HG03442 (cell line): ENCODE results near the gene CYRIA.

Experiments used
- ATAC-seq: cut with Tn5 transposase; IDR thresholded peaks from one replicate; pipeline ENCODE4 v1.9.1; 2021; ENCODE audit warnings: mild to moderate bottlenecking, moderate library complexity; ENCODE audit not compliant: unreplicated experiment

The CYRIA gene

DNA sequence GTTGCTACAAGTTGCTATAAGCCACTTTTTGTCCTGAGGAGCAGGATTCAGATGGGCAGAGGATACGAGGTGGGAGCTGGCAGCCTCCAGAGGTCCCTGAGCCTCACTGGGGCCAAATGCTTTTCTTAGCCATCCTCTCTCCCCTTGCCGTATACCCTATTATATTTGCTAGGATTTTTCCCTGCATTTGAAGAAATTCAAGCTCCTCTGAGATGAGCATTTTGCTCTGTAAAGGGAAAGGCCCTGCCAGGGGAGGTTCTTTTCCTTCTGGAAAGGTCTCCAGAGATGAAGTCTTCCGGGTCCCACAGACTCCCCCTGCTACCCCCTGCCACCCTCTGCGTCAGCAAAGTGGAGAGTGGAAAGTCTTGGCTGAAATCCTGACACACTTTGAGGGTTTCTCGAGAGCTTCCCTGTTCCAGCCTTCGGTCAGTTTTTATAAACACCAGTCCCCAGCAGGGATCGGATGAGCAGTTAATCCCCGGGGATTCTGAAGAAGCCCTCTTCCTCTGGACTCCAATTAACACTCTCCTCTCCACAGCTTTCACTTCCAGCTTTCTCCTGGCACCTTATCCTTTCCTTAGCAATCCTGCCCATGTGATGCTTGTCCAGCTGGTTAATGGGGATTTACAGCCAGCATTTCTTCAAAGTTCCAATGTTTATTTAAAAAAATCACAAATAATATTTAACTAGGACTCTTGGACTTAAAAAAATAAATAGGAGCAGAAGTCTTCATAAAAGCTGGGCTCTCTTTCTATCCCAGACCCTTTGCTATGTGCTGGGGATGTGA, 13.1 kb downstream of the CYRIA start:
- no peak for ATAC-seq

- ATAC-seq, result no peak
Measured at GRCh38 chr2:16650287-16651249, 15.1 kb downstream of the CYRIA start.

- ATAC-seq, result peak; percentile 37
Measured at GRCh38 chr2:16649353-16650286, 16.0 kb downstream of the CYRIA start.

- no peak for ATAC-seq
Measured at GRCh38 chr2:16647992-16648617, 17.5 kb downstream of the CYRIA start.

- no peak for ATAC-seq
Measured at GRCh38 chr2:16645775-16646559, 19.7 kb downstream of the CYRIA start.

- no peak for ATAC-seq
Measured at GRCh38 chr2:16645088-16645487, 20.5 kb downstream of the CYRIA start.

DNA sequence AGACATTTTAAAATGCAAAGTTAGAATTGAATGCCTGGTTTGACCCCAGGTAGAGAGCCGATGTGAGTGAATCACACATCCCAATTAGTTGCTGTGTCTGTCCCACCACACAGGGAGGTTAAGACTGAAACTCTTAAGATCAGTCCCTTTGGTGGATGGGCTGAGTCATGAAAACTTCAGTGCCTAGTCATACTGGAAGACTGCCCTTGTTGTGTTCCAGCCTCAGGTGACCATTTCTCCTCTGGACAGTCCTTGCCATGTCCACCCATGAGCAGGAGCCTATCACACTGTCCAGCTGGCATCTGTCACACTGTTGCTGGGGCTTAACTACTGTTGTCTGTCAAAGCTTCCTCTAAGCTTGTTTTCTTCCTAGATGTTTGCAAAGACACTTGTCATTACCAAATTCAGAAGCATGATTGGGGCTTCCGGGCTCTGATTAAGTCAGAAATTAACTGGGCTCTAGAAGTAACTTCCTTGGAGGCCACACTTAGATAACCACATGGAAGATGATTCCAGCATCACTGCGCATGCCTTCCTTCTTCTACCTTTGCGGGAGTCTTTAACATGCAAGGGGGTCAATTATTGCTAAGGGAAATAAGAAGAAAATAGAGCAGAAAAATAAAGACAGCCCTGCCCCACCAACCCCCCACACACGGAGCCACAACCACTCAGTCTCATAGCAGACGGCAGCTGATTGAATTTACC, 21.3 kb downstream of the CYRIA start:
- peak; percentile 72 for ATAC-seq

GRCh38 chr2:16643099-16643498, 22.5 kb downstream of the CYRIA start:
- ATAC-seq, result no peak

DNA sequence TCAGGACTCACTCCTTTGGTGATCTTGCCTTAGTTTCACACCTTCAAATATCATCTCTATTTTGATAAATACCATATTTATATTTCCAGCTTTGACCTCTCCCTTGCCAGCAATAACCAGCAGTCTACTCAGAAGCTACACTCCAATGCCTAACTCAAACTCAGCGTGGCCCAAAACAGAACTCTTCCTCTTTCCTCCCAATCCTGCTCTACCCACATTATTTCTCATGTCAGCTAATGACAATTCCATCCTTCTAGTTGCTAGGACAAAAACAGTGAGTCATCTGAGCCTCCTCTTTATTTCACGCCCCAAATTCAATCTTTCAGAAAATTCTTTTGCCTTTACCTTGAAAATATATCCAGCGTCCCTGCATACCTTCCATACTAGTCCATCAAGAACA, 23.5 kb downstream of the CYRIA start:
- no peak for ATAC-seq

- no peak for ATAC-seq
Measured at GRCh38 chr2:16641509-16641908, 24.1 kb downstream of the CYRIA start.

DNA sequence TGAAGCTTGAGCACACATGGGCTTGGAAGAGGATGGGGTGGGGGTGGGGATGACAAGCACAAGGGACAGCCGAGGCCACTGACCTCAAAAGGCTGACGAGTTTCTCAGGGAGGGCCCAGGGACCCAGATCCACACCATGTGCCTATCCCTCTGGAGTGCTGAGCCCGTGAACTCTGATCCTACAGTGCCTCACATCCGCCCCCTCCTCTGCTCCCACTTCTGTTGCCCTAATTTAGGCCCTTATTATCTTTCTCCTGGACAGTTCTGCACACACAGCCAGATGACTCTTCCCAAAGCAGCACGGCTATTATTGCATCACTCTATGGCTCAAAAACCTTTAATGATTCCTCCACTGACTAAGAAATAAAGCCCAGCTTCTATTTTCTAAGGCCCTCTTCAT, 24.8 kb downstream of the CYRIA start:
- ATAC-seq, result no peak

DNA sequence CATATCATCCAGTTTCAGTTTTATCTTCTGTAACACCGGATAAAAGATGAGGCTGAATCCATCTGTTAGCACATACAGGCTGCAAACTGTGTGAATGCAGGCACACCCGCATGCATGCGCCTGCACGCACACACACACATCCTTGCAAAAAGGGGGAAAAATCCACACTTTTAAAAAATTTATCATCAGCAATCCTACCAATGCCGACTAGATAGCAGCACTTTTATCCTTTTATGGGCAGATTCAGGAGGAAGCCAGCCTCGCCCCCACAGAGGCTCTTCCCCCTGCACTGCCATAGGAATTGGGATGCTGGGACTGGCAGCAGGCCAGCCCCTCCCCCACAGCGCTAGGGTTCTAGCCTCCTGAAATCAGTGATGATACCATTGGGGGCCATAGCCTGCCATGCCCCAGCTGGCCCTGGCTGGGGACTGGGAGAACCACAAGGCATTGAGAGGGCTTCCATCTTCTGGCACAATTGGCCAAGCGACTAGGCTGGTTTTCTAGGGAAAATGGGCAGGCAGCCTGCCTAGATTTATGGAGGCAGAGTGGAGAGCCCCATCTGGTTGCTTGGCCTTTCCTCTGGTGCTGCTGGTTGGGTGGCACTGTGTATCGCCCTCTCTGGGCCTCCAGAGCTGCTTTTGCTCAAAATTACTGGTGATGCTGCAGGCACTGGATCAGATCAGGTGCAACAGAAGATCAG, 25.5 kb downstream of the CYRIA start:
- no peak for ATAC-seq

DNA sequence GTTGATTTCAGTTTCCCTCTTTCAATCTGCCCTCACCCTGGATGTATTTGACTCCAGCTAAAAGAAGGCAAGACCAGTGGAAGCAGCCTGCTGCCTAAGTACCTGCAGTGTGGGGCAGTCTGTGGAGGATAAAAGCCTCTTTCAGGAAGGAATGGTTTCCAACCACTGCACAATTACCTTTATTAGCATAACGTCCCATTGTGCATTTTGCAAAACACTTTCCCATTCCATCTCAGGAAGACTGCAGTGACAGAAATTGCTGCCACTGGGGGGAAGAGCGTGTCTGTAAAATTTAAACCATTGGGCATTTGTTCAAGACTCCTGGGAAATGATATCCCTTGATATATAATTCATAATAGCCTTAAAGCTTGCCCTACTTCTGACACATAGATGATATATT, 26.2 kb downstream of the CYRIA start:
- ATAC-seq, result no peak

DNA sequence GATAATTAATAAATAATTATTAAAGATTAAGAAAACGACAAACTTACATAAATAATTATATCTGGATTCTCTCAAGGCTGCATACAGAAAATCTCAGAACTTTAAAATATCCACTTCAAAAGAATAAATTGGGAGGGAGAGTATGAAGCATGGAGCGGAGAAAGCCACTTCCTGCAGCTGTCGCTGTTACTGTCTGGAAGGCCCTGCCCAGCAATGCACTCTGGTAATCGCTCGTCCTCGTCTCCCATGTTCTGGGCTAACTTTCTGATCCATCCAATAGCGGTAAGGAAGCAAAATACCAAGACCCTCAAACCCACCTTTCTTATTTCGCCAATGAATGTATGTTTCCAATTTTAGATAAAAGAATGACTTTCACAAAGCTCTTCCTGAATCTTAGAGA, 26.7 kb downstream of the CYRIA start:
- no peak for ATAC-seq

DNA sequence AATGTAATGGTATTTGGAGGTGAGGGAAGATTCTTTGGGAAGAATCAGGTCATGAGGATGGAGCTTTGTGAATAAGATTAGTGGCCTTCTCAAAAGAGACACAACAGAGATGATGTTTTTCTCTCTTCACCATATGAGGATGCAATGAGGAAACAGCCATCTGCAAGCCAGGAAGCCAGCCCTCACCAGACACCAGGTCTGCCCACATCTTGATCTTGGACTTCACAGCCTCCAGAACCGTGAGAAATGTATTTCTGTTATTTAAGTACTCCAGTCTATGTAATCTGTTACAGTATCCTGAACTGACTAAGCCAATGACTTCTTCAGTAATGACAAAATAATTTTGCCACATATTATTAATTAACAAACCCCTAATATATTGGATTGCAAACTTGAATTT, 28.3 kb downstream of the CYRIA start:
- ATAC-seq, result no peak

GRCh38 chr2:16635791-16636699, 29.6 kb downstream of the CYRIA start:
- ATAC-seq, result no peak
